Heart left ventricle (tissue), 16 donors: ENCODE measurements around the gene AMY1A. TPM values are rescaled to one million over a fixed set of nuclear protein-coding genes. Genes with fewer than 3 reads are reported as not detected.
A peak's percentile ranks its signal among the peaks of the same experiment; 100 is the strongest.
"Not testable (repeated sequence)": the region's sequence is repeated elsewhere in the genome, so short reads cannot be mapped to it uniquely, and the experiment has no call there.

Experiments
- ATAC-seq, 4 donors: fragments of 200-7000 bp; cut with Tn5 transposase; one replicate each; pipeline ENCODE4 v1.9.1; 2020 to 2022; ENCODE audit warnings: moderate library complexity in 4 of 4, mild to moderate bottlenecking in 3 of 4, moderate number of reproducible peaks in 1 of 4
- DNase-seq, 5 donors: peaks; one replicate each; pipeline ENCODE4 v3.0.0-alpha.2; 2020
- H3K27ac ChIP-seq, 12 donors: fragments of 200-600 bp; sonication (generic) in 4 of 12; one replicate each; pipeline versions ENCODE4 v1.5.0 to v1.8.0; 2016 to 2022; ENCODE audit warnings: mild to moderate bottlenecking in 2 of 12
- H3K27me3 ChIP-seq, 9 donors: fragments of 200-600 bp; sonication (generic) in 2 of 9; one replicate each; pipeline versions ENCODE4 v1.5.1 to v1.8.0; 2016 to 2022; ENCODE audit warnings: mild to moderate bottlenecking in 3 of 9
- H3K36me3 ChIP-seq, 9 donors: fragments of 200-600 bp; sonication (generic) in 2 of 9; one replicate each; pipeline versions ENCODE4 v1.5.0 to v1.8.0; 2018 to 2022; ENCODE audit warnings: mild to moderate bottlenecking in 2 of 9
- H3K4me1 ChIP-seq, 12 donors: fragments of 200-600 bp; sonication (generic) in 4 of 12; one replicate each; pipeline versions ENCODE4 v1.5.0 to v1.8.0; 2016 to 2022; ENCODE audit warnings: mild to moderate bottlenecking in 3 of 12
- H3K4me3 ChIP-seq, 12 donors: fragments of 200-600 bp; sonication (generic) in 4 of 12; one replicate each; pipeline versions ENCODE4 v1.5.0 to v1.8.0; 2017 to 2022; ENCODE audit warnings: mild to moderate bottlenecking in 9 of 12, moderate library complexity in 4 of 12
- H3K9me3 ChIP-seq, 12 donors: fragments of 200-600 bp; sonication (generic) in 4 of 12; one replicate each; pipeline versions ENCODE4 v1.5.0 to v1.8.0; 2016 to 2022; ENCODE audit warnings: mild to moderate bottlenecking in 1 of 12
- WGBS, 4 donors: extraction: QIAGEN DNeasy Blood & Tissue Kit in 2 of 4; methylation state at CpG; one replicate each; pipeline versions ENCODE4 v1.1.5 to v1.1.7; 2013 to 2018; 5-methylcytosine and 5-hydroxymethylcytosine counted together
- intact Hi-C, 10 donors: fragments of 100-400 bp; cut with DNase I; formaldehyde crosslinking; loops; one replicate each; pipeline versions ENCODE4 v1.11.1 to v1.14.2; 2022
- polyA plus RNA-seq, 2 donors: library from polyadenylated mRNA; stranded (reverse); fragments of 200-250 nt; gene quantifications; one replicate each; pipeline ENCODE4 v1.2.3, GENCODE V29; 2013
- total RNA-seq, 9 donors: library from RNA; depleted of rRNA in 2 of 9; stranded (reverse); fragments of >200 nt in 2 of 9; fragmentation: NEBNext Ultra II Directional in 3 of 9; extraction: Animal tissue kit (Norgen Biotek cat#: 25700) in 3 of 9; gene quantifications; one replicate each; pipeline versions ENCODE4 v1.1.0 to v1.2.4, GENCODE V29; 2016 to 2023
- donor health status: ischemic (EF 13 %, LVEDD 7.1; RV severe dilation, severe dysfunction).
- donor health status: healthy with polysubstance abuse.
- donor health status: DM: no; HTN: yes; CAD: no.
- donor health status: DM: no; HTN: no; CAD: no.
- donor health status: ischemic (EF 25% LVEDD 6.9; RV normal size, moderate dysfunction).
- donor health status: ischemic (EF 25% LVEDD 5.7; RV mildly dilated, moderate dysfunction).
- donor health status: healthy.
- donor health status: DM: yes; HTN: yes; CAD: no.
- donor health status: ischemic (EF 35%, LVEDD 5.7; RV mildly dilated, moderate dysfunction).
- donor health status: nonischemic (EF 11% LVEDD 7.7; RV severe dilation, severe dysfunction).
- donor health status: DM: yes; HTN: yes; CAD: no.
- donor health status: PGD.
- donor health status: ischemic (EF 29% LVEDD 5.4; RV normal size, mild dysfunction).
- donor health status: nonischemic (EF 23%, LVEDD 6.1; RV moderate dilation, normal function).

The AMY1A gene
- total and polyA plus RNA-seq, 11 donors, result not detected

- DNase-seq, ATAC-seq, H3K36me3 ChIP-seq, H3K27ac ChIP-seq, H3K4me1 ChIP-seq, H3K9me3 ChIP-seq, intact Hi-C loops, H3K4me3 ChIP-seq, H3K27me3 ChIP-seq: not testable (repeated sequence)
- no CpG with 5 or more reads among the region's 6 CpGs for WGBS, 4 donors
Observed at GRCh38 chr1:103697430-103697829, 41.9 kb downstream of the AMY1A start.

GRCh38 chr1:103700669-103701068 lies 45.1 kb downstream of the AMY1A start:
- intact Hi-C loops, H3K4me3 ChIP-seq: not testable (repeated sequence)

GRCh38 chr1:103701256-103701655 lies 45.7 kb downstream of the AMY1A start:
- H3K27me3 ChIP-seq, H3K4me1 ChIP-seq, intact Hi-C loops, DNase-seq, H3K36me3 ChIP-seq, H3K4me3 ChIP-seq, ATAC-seq, H3K27ac ChIP-seq, H3K9me3 ChIP-seq: not testable (repeated sequence)
- WGBS, 4 donors, result no CpG with 5 or more reads among the region's 4 CpGs

More at GRCh38 chr1:103700669-103701068, 45.1 kb downstream of the AMY1A start:
- not testable (repeated sequence) for H3K36me3 ChIP-seq, DNase-seq, ATAC-seq, H3K27me3 ChIP-seq, H3K4me1 ChIP-seq, H3K9me3 ChIP-seq, H3K27ac ChIP-seq
- WGBS, 4 donors, result no CpG with 5 or more reads among the region's 4 CpGs

GRCh38 chr1:103707670-103708069 lies 52.1 kb downstream of the AMY1A start:
- H3K4me1 ChIP-seq, DNase-seq, H3K4me3 ChIP-seq, ATAC-seq, H3K36me3 ChIP-seq, H3K9me3 ChIP-seq, H3K27me3 ChIP-seq, H3K27ac ChIP-seq, intact Hi-C loops: not testable (repeated sequence)
- no CpG with 5 or more reads among the region's 3 CpGs for WGBS, 4 donors

- peak in 2 of 4 donors; percentile 70 to 88 for ATAC-seq
- H3K9me3 ChIP-seq, intact Hi-C loops, DNase-seq, H3K4me1 ChIP-seq, H3K36me3 ChIP-seq, H3K27me3 ChIP-seq, H3K27ac ChIP-seq, H3K4me3 ChIP-seq: not testable (repeated sequence)
- WGBS, 4 donors, result no CpG with 5 or more reads among the region's 3 CpGs
Observed at GRCh38 chr1:103710381-103710780, 54.8 kb downstream of the AMY1A start.

Other genes with a start within 250 kb of the AMY1A start
- 10 to 100 TPM in 8 of 9 donors, 1 to 10 TPM in 1; 9.5 to 30.9 (median 16.9) TPM for gene RNPC3, start 130.1 kb upstream of the AMY1A start, total RNA-seq
- gene RNPC3, start 130.1 kb upstream of the AMY1A start, polyA plus RNA-seq, result 10 to 100 TPM in 1 of 2 donors, 1 to 10 TPM in 1; 8.6 to 12.4 TPM
- gene AMY2B, start 84.2 kb upstream of the AMY1A start, total RNA-seq, result 10 to 100 TPM; 13.5 to 33.4 (median 22.6) TPM
- 10 to 100 TPM in 1 of 2 donors, 1 to 10 TPM in 1; 4.4 to 28.5 TPM for gene AMY2B, start 84.2 kb upstream of the AMY1A start, polyA plus RNA-seq
- gene AMY2A, start 38.3 kb upstream of the AMY1A start, total RNA-seq, result 1 to 10 TPM in 2 of 9 donors, under 1 TPM in 1, not detected in 6; 0.35 to 1.9 (median 1.1) TPM
- gene AMY2A, start 38.3 kb upstream of the AMY1A start, polyA plus RNA-seq, result under 1 TPM in 1 of 2 donors, not detected in 1; 0.21 TPM
- gene AMY1B, start 40.5 kb downstream of the AMY1A start, total RNA-seq, result not detected
- not detected for gene AMY1B, start 40.5 kb downstream of the AMY1A start, polyA plus RNA-seq
- not detected for gene AMY1C, start 94.1 kb downstream of the AMY1A start, total RNA-seq
- gene AMY1C, start 94.1 kb downstream of the AMY1A start, polyA plus RNA-seq, result not detected